Mesothelial cell of epicardium (in vitro differentiated cells): ENCODE results near the gene ADAP1. TPM values are rescaled to one million over a fixed set of nuclear protein-coding genes. Genes with fewer than 3 reads are reported as not detected.

ENCODE experiments used
- DNase-seq, 2 experiments: peaks; one replicate each; pipeline ENCODE4 v3.0.0; 2021; ENCODE audit warnings: low spot score in 2 of 2; ENCODE audit not compliant: unreplicated experiment in 2 of 2
- H3K27ac Mint-ChIP-seq: 2 replicates; pipeline ENCODE4 v1.8.0; 2021; ENCODE audit warnings: mixed read lengths
- H3K27me3 Mint-ChIP-seq: 2 replicates; pipeline ENCODE4 v1.8.0; 2021; ENCODE audit warnings: low read depth, mixed read lengths
- H3K36me3 Mint-ChIP-seq: 2 replicates; pipeline ENCODE4 v1.8.0; 2021; ENCODE audit warnings: mixed read lengths
- H3K4me1 Mint-ChIP-seq: 2 replicates; pipeline ENCODE4 v1.8.0; 2021; ENCODE audit warnings: mixed read lengths
- H3K4me3 Mint-ChIP-seq: 2 replicates; pipeline ENCODE4 v1.8.0; 2021; ENCODE audit warnings: mild to moderate bottlenecking, moderate library complexity, mixed read lengths
- H3K9me3 Mint-ChIP-seq: 2 replicates; pipeline ENCODE4 v1.8.0; 2021; ENCODE audit warnings: mixed read lengths
- total RNA-seq: library from RNA; stranded (reverse); gene quantifications from 3 replicates; pipeline ENCODE4 v1.2.1, GENCODE V29; 2021
- TF ChIP-seq, protein P1 (sequence below): fragments of 200-600 bp; sonication (generic); IDR thresholded peaks from one replicate; pipeline ENCODE4 v1.5.0; 2021; ENCODE audit warnings: antibody characterized with exemption; ENCODE audit not compliant: unreplicated experiment

Gene ADAP1
- total RNA-seq, 1 donor from 2014 or later: 4.0 TPM

- TF ChIP-seq, protein P1, sequence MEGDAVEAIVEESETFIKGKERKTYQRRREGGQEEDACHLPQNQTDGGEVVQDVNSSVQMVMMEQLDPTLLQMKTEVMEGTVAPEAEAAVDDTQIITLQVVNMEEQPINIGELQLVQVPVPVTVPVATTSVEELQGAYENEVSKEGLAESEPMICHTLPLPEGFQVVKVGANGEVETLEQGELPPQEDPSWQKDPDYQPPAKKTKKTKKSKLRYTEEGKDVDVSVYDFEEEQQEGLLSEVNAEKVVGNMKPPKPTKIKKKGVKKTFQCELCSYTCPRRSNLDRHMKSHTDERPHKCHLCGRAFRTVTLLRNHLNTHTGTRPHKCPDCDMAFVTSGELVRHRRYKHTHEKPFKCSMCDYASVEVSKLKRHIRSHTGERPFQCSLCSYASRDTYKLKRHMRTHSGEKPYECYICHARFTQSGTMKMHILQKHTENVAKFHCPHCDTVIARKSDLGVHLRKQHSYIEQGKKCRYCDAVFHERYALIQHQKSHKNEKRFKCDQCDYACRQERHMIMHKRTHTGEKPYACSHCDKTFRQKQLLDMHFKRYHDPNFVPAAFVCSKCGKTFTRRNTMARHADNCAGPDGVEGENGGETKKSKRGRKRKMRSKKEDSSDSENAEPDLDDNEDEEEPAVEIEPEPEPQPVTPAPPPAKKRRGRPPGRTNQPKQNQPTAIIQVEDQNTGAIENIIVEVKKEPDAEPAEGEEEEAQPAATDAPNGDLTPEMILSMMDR: no peak
- Mint-ChIP-seq H3K9me3 (no peaks in the 10 kb centered on the region), H3K27ac (peak overlapping the region; percentile 19)
Observed at GRCh38 chr7:882336-883035, 72.0 kb downstream of the ADAP1 start.

DNA sequence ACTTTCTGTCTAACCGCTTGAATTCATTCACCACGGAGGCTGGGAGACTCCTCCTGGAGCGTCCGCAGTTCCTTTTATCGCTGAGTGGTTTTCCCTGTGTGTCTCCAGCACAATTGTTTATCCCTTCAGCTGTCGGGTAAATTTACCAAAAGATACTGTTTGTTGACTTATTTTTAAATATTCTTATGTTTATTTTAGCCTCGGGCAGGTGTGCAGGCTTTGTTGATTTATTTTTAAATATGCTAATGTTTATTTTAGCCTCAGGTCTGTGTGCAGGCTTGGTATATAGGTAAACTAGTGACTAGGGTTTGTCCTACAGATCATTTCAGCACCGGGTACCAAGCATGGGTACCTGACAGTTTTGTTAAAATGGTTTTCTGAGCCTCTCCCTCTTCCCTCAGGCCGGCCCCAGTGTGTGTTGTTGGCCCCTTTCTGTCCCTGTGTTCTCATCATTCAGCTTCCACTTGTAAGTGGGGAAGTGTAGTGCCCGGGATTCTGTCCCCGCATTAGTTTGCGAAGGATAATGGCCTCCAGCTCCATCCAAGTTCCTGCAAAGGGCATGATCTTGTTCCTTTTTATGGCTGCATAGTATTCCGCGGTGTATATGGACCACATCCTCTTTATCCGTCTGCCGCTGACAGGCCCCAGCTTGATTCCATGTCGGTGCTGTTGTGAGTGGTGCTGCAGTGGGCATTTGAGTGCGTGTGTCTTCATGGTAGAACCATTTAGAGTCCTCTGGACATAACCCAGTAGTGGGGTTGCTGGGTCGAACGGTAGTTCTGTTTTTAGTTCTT is 72.8 kb downstream of the ADAP1 start:
- H3K36me3 Mint-ChIP-seq: peaks cover 2% of the 10 kb centered on the region

More at GRCh38 chr7:882336-883035, 72.0 kb downstream of the ADAP1 start:
- Mint-ChIP-seq H3K27me3 (no peaks in the 10 kb centered on the region), H3K4me1 (peaks cover 8% of the 10 kb centered on the region), H3K36me3 (peaks cover 2% of the 10 kb centered on the region), H3K4me3 (no peak overlapping the region)
- DNase-seq: no peak

GRCh38 chr7:880450-880849 is 74.0 kb downstream of the ADAP1 start:
- Mint-ChIP-seq H3K36me3 (peaks cover 2% of the 10 kb centered on the region), H3K4me1 (peaks cover 8% of the 10 kb centered on the region), H3K27ac (no peak overlapping the region), H3K9me3 (no peaks in the 10 kb centered on the region), H3K4me3 (no peak overlapping the region), H3K27me3 (no peaks in the 10 kb centered on the region)
- no peak for DNase-seq
- TF ChIP-seq, protein P1: no peak

More for the DNA sequence above, 72.8 kb downstream of the ADAP1 start:
- H3K9me3 Mint-ChIP-seq: no peaks in the 10 kb centered on the region
- no peak overlapping the region for H3K4me3 Mint-ChIP-seq
- H3K27me3 Mint-ChIP-seq: no peaks in the 10 kb centered on the region
- DNase-seq: no peak
- TF ChIP-seq, protein P1: no peak
- H3K4me1 Mint-ChIP-seq: peaks cover 8% of the 10 kb centered on the region
- no peak overlapping the region for H3K27ac Mint-ChIP-seq

- Mint-ChIP-seq H3K4me1 (peaks cover 8% of the 10 kb centered on the region), H3K27ac (no peak overlapping the region), H3K27me3 (no peaks in the 10 kb centered on the region), H3K9me3 (no peaks in the 10 kb centered on the region), H3K36me3 (peaks cover 2% of the 10 kb centered on the region), H3K4me3 (no peak overlapping the region)
- no peak for DNase-seq
- TF ChIP-seq, protein P1: no peak
Observed at GRCh38 chr7:879706-880105, 74.8 kb downstream of the ADAP1 start.

DNA sequence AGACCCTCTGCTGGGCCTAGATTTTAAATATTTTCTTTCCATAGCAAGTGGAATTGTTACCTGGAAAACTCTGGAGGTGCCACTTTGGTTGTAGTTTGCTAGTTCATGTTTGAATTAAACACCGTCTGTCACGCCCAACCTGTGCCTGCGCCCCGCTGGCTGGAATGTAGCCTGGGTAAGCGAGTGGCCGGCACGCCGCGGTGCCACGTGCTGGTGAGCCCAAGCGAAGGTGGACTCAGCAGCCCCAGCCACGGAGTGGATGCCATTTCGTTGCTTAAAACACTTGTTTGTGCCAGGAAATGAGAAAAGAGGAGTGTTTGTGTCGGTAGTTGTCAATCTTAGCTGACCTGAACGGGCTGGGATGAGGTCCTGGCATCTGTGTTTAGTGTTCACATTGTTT is 75.4 kb downstream of the ADAP1 start:
- H3K27me3 Mint-ChIP-seq: no peaks in the 10 kb centered on the region
- no peaks in the 10 kb centered on the region for H3K9me3 Mint-ChIP-seq
- peak overlapping the region; percentile 59 for H3K27ac Mint-ChIP-seq
- peak overlapping the region; percentile 49 for H3K4me3 Mint-ChIP-seq
- peaks cover 12% of the 10 kb centered on the region for H3K4me1 Mint-ChIP-seq
- no peak for DNase-seq
- peaks cover 2% of the 10 kb centered on the region for H3K36me3 Mint-ChIP-seq
- TF ChIP-seq, protein P1: no peak
